Endothelial cell (in vitro differentiated cells): ENCODE data around the gene KANK2. TPM values are rescaled to one million over a fixed set of nuclear protein-coding genes. Genes with fewer than 3 reads are reported as not detected.
"Not testable (repeated sequence)": the region's sequence is repeated elsewhere in the genome, so short reads cannot be mapped to it uniquely, and the experiment has no call there.

ENCODE experiments used
- DNase-seq: peaks from one replicate; pipeline ENCODE4 v3.0.0; 2021; ENCODE audit warnings: low spot score
- H3K27ac Mint-ChIP-seq: one replicate; pipeline ENCODE4 v1.8.0; 2021; ENCODE audit warnings: mixed read lengths, inconsistent platforms; ENCODE audit not compliant: unreplicated experiment
- H3K27me3 Mint-ChIP-seq: one replicate; pipeline ENCODE4 v1.8.0; 2021; ENCODE audit warnings: mild to moderate bottlenecking, moderate library complexity, mixed read lengths, inconsistent platforms; ENCODE audit not compliant: unreplicated experiment
- H3K36me3 Mint-ChIP-seq: one replicate; pipeline ENCODE4 v1.8.0; 2021; ENCODE audit warnings: mild to moderate bottlenecking, low read depth, mixed read lengths, inconsistent platforms; ENCODE audit not compliant: unreplicated experiment
- H3K4me1 Mint-ChIP-seq: one replicate; pipeline ENCODE4 v1.8.0; 2021; ENCODE audit warnings: mild to moderate bottlenecking, mixed read lengths, inconsistent platforms; ENCODE audit not compliant: unreplicated experiment
- H3K4me3 Mint-ChIP-seq: one replicate; pipeline ENCODE4 v1.8.0; 2021; ENCODE audit warnings: mild to moderate bottlenecking, mixed read lengths, inconsistent platforms; ENCODE audit not compliant: unreplicated experiment
- H3K9me3 Mint-ChIP-seq: one replicate; pipeline ENCODE4 v1.8.0; 2021; ENCODE audit warnings: mixed read lengths, inconsistent platforms; ENCODE audit not compliant: unreplicated experiment
- CTCF ChIP-seq: fragments of 200-600 bp; sonication (generic); IDR thresholded peaks from one replicate; pipeline ENCODE4 v1.5.0; 2021; ENCODE audit warnings: antibody characterized with exemption; ENCODE audit not compliant: unreplicated experiment
- total RNA-seq: library from RNA; stranded (reverse); fragmentation: NEBNext Ultra II Directional; extraction: Animal tissue kit (Norgen Biotek cat#: 25700); gene quantifications from one replicate; pipeline ENCODE4 v1.2.1, GENCODE V29; 2021; ENCODE audit not compliant: unreplicated experiment

KANK2 gene
- total RNA-seq, 1 donor from 2014 or later, result 103 TPM

DNA sequence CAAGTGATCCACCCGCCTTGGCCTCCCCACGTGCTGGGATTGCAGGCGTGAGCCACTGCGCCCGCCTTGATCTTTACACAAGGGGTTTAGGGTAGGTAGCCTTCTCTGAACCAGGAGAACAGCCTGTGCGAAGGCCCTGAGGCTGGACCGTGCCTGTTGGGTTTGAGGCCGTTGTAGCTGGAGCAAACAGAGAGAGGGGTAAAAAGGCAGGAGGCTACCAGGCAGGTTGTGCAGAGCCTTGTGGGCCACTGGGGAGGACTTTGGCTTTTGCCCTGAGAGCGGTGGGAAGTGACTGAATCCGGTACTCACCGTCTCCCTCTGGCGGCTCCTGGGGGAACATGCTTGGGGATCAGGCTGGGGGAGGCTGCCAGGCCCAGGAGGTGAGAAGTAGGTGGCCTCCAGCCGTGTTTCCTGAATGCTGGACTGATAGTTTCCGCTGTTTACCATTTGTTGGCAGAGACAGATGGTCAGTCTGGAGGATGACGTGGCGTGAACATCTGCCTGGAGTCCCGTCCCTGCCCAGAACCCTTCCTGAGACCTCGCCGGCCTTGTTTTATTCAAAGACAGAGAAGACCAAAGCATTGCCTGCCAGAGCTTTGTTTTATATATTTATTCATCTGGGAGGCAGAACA is 66.4 kb downstream of the KANK2 start:
- no peaks in the 10 kb centered on the region for H3K9me3 Mint-ChIP-seq
- peaks cover 16% of the 10 kb centered on the region for H3K4me1 Mint-ChIP-seq
- H3K27ac Mint-ChIP-seq, result peak overlapping the region; percentile 90
- H3K4me3 Mint-ChIP-seq, result peak overlapping the region; percentile 80
- TF ChIP-seq CTCF, result peak; percentile 66
- DNase-seq, result peak; percentile 86
- H3K36me3 Mint-ChIP-seq, result peaks cover 52% of the 10 kb centered on the region
- H3K27me3 Mint-ChIP-seq, result peaks cover 11% of the 10 kb centered on the region

GRCh38 chr19:11127905-11128304 is 69.4 kb downstream of the KANK2 start:
- Mint-ChIP-seq H3K36me3 (peaks cover 46% of the 10 kb centered on the region), H3K9me3 (no peaks in the 10 kb centered on the region), H3K4me1 (peaks cover 14% of the 10 kb centered on the region), H3K4me3 (no peak overlapping the region), H3K27ac (no peak overlapping the region), H3K27me3 (peaks cover 10% of the 10 kb centered on the region)
- no peak for TF ChIP-seq CTCF
- DNase-seq, result no peak

- Mint-ChIP-seq H3K36me3 (peaks cover 37% of the 10 kb centered on the region), H3K9me3 (no peaks in the 10 kb centered on the region), H3K27me3 (peaks cover 8% of the 10 kb centered on the region), H3K4me1 (peaks cover 11% of the 10 kb centered on the region), H3K27ac (peak overlapping the region; percentile 48), H3K4me3 (peak overlapping the region; percentile 31)
- peak; percentile 78 for DNase-seq
- TF ChIP-seq CTCF, result peak; percentile 68
Measured at GRCh38 chr19:11125994-11126685, 71.2 kb downstream of the KANK2 start.

DNA sequence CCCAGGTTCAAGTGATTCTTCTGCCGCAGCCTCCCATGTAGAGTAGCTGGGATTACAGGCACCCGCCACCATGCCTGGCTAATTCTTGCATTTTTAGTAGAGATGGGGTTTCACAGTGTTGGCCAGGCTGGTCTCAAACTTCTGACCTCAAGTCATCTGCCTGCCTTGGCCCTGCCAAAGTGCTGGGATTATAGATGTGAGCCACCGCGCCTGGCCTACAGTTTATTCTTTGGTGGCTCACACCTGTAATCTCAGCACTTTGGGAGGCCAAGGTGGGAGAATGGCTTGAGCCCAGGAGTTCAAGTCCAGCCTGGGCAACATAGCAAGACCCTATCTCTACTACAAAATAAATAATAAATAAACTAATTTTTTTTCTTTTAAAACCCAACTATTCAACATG is 73.2 kb downstream of the KANK2 start:
- not testable (repeated sequence) for H3K27ac Mint-ChIP-seq, DNase-seq, H3K27me3 Mint-ChIP-seq, H3K9me3 Mint-ChIP-seq, H3K4me3 Mint-ChIP-seq, H3K4me1 Mint-ChIP-seq
- peaks cover 34% of the 10 kb centered on the region for H3K36me3 Mint-ChIP-seq

GRCh38 chr19:11123114-11123513 is 74.2 kb downstream of the KANK2 start:
- Mint-ChIP-seq H3K36me3 (peaks cover 36% of the 10 kb centered on the region), H3K9me3 (no peaks in the 10 kb centered on the region), H3K27ac (no peak overlapping the region), H3K4me3 (no peak overlapping the region), H3K4me1 (no peaks in the 10 kb centered on the region), H3K27me3 (peaks cover 8% of the 10 kb centered on the region)
- no peak for TF ChIP-seq CTCF
- no peak for DNase-seq

DNA sequence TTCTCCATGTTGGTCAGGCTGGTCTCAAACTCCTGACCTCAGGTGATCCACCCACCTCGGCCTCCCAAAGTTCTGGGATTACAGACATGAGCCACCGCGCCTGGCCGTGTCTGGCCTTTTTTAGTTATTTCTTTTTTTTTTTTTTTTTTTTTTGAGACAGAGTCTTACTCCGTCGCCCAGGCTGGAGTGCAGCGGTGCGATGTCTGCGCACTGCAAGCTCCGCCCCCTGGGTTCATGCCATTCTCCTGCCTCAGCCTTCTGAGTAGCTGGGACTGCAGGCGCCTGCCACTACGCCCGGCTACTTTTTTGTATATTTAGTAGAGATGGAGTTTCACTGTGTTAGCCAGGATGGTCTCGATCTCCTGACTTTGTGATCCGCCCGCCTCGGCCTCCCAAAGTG is 75.4 kb downstream of the KANK2 start:
- not testable (repeated sequence) for H3K27ac Mint-ChIP-seq, DNase-seq, H3K4me1 Mint-ChIP-seq, H3K4me3 Mint-ChIP-seq, H3K27me3 Mint-ChIP-seq, H3K9me3 Mint-ChIP-seq
- H3K36me3 Mint-ChIP-seq, result peaks cover 34% of the 10 kb centered on the region
